CD4-positive, alpha-beta T cell treated with Interleukin-21 for 1 hour (primary cell): ENCODE data around the gene CTSO.

Source experiments
- DNase-seq: peaks from one replicate; pipeline ENCODE4 v3.0.0-alpha.2; 2020

CTSO gene

DNA sequence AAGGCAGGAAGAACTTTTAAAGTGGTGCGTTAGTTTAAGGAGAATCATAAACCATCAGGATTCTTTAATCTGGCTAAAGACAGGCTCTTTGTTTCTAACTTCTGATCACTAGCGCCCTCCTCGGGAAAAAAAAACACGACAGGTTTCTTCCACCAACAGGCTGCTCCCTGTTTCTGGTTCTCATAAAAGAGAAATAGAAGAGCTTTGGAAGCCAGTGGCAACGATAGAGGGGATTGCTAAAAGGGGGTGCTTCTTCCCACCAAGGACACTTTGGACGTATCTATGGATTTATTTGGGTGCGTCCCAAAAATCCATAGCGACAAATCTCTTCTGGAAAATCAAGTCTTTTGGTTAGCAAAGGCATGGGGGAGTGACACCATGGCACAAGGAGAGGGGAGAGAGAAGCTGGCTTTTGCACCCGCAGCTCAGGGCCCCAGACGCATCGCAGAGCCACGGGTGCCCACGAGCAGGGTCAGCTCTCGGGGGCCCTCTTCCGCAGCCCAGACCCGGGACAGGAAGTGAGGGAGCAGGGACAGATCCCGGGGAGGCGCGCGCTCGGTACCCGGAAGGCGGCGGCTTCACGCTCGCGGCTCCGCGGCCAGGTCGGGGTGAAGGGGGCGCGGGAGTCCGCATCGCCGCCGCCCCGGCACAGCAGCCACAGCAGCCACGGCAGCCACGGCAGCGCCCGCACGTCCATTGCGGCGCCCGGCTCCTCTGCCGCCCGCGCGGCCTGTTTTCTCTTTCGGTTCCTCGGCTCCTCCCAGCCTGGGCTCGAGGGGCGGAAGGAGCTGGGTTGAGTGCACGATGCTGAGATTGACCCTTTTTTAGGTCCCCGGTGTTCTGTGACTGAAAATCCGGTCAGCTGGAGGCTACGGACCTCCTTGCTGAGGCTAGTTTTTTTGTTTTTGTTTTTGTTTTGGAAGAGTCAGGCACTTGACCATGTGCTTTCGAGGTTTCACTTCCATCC, at the start of gene CTSO:
Gene CTSO (minus strand): TSS at position 716 of the 967 bp plus-strand sequence. CDS start 19 bp downstream, at position 697.
- DNase-seq: peak; percentile 79

- DNase-seq: no peak
These were observed 46.8 kb upstream of the CTSO start for GRCh38 chr4:156000491-156000890.

DNA sequence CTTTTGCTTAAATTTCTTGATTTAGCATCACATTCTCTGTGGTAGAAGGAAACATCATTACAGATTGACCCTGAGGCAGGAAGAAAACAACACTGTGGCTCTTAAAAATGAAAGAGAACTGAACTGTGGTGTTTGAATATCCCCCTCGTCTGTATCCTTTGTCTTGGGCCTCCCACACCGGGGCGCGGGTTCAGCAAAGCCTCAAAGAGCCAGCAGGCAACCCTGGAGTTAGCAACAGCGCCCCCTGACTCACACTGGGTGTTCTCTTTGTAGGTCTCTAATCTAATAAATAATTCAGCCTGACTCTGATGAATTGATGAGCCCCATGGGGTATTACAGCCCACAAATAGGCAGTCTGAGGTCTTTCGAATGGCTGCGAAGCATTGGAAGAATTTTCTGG, 46.1 kb upstream of the CTSO start:
- DNase-seq: no peak

DNA sequence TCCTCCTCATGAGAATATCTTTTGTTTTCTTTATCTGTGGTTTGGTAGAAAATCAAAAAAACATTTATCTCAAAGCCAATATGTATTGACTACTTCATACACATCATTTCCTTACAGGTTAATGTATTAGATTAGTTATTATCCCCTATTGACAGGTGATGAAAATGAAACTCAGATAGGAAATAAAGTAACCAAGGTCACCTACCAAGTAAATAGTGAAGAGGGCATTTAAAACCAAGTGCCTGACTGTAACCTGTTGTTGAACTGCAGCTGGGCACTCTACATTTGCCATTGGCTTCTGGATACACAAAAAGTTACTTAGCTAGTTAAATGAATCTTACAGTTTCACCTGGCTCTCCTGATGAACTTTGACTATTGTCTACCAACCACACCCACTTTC, 41.4 kb upstream of the CTSO start:
- no peak for DNase-seq

GRCh38 chr4:155984106-155984797, 30.6 kb upstream of the CTSO start:
- DNase-seq: no peak

- DNase-seq: no peak
These were observed 29.2 kb upstream of the CTSO start for GRCh38 chr4:155982736-155983385.

- DNase-seq: no peak
These were observed 25.1 kb upstream of the CTSO start for GRCh38 chr4:155978810-155979209.

- DNase-seq: no peak
These were observed 21.8 kb upstream of the CTSO start for GRCh38 chr4:155975511-155975910.

- no peak for DNase-seq
These were observed 21.3 kb upstream of the CTSO start for GRCh38 chr4:155974996-155975395.

- DNase-seq: no peak
These were observed 20.7 kb upstream of the CTSO start for GRCh38 chr4:155974476-155974749.

GRCh38 chr4:155973639-155974475, 20.2 kb upstream of the CTSO start:
- no peak for DNase-seq

GRCh38 chr4:155972098-155972497, 18.4 kb upstream of the CTSO start:
- DNase-seq: no peak

DNA sequence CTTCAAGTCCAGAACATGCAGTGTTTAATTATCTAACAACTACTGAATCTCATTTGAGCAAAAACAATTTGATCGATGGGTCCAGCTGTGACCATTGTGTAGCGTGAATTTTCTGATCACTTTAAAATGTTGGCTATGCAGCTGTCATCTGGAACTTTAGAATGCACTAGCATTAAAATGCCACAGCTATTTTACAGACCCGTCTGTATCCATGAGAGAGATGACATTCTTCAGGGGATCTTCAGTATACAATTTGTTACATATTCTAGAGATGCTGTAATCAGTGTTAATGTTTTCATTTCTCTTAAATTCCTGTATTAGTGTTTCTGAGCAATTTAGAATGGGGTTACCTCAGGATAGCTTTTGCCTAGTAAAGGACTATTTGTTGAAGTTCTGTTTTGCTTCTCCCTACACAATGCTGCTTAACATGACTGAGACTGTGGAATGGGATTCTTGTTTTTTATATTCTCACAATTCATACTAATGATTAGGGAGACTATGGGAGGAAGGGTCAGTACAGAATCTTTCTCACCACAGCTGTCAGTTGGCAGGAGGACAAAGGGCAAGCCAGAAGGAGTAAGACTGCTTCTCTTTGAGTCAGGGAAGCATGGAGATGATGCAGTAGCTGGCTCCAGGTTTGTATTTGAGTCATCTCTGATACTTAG, 13.2 kb upstream of the CTSO start:
- DNase-seq: no peak

- no peak for DNase-seq
These were observed 12.5 kb upstream of the CTSO start for GRCh38 chr4:155966171-155966570.

DNA sequence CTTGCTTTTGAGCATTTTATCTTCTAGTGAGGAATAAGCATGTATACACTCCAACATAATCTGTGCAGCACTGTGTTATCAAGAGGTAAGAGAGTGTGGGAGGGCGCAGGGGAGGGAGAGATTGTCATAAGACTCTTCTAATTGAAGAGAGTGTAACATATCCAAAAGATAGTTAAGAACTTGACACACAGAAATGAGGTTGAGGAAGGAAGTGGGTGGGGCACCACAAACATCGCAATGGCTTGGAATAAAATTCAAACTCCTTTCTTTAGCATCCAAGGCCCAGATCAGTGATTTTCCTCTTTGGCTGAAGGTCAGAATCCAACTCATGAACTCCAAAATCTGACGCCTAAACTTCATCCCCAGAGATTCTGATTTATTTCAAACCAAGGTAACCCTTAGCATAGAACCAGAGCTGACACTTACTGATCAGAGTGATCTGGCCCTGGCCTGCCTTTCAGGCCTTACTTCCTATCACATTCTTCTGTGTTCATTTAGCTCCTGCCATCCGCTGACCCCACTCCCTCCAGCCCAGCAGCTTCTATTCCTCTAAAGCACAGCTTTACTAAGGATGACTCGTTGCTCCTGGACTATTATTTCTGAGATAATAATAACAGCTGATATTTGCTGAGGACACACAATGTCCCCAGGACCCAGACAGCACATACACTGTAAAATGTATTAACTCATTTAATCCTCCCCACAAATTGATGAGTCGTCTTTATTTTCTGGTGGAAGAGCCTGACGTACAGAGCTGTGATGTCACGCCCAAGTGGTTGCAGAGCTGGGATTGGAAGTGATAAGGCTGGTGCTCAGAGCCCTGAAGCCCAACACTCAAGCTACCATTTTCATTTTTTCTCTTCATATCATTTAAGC, 10.6 kb upstream of the CTSO start:
- DNase-seq: no peak

DNA sequence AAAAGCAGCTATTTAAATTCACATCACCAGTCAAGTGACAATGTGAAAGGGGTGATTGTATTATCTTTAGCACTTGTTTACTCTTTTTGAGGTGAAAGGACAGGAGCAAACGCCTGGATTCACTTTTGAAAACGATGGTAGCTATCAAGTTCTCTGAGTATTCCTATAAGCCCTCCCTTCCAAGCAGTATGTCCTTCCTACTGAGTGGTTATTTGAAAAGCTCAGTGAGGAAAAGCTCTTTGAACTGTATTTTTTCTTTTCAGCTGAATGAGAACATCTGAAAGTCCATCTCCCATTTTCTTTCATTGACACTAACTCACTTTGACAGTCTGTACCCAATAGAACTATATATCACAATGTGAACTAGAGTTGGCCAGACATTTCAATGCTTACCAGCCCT, 9.1 kb upstream of the CTSO start:
- no peak for DNase-seq

DNA sequence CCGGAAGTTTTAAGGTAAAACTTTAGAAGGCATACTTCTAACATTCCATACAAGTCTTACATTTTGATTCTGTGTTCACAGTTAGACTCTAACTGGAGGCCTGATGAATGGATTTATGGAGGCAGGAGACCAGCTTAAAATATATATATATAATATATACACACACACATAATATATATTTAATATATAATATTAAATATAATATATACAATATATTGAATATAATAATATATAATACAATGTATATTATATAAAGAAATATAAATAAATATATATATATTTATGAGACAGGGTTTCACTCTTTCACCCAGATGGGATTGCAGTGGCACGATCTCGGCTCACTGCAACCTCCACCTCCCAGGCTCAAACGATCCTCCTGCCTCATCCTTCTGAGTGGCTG, 7.9 kb upstream of the CTSO start:
- no peak for DNase-seq

- DNase-seq: no peak
These were observed 6.9 kb upstream of the CTSO start for GRCh38 chr4:155960522-155960921.

DNA sequence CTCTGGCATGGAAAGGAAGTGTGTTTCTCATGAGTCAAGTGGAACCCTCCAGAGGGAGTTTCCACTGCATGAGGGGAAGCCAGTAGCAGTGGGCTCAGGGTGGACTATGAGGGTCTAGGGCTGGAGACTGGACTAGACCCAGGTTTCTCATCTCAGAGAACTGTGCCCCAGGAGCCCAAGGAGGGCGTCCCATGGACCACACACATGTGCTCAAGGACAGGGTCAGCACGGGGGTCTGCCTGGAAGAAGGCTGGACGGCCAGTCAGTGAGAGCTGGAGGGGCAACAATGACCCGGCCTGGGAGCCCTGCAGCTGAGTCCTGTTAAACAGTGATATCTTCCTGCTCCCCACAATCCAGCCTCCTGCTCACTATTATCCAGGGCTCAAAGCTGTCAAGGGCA, 5.8 kb upstream of the CTSO start:
- DNase-seq: no peak

- DNase-seq: no peak
These were observed 2.8 kb upstream of the CTSO start for GRCh38 chr4:155956461-155956860.

DNA sequence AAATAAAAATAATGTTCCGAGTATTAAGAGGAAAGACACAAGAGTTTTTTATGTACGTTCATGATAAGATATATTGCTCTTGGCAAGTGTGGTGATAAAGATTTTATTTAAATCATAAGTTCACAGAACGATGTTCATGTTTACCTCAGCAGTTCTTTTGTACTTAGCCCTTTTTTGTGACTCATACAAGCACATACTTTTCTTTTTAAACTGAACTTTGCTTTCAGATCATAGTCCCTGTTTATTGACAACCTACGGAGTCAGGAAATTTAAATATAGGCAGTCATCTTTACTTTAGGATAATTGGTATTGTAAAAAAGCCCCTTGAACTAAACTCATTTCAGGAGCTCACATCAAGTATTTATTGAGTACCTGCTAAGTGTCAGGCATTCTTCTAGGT, 1.3 kb upstream of the CTSO start:
- DNase-seq: no peak
